ENCODE data around the gene PADI1. TPM values are rescaled to one million over a fixed set of nuclear protein-coding genes. Genes with fewer than 3 reads are reported as not detected.

PADI1 gene
- total RNA-seq, 1 donor from 2014 or later, result 0.70 TPM

- no peak for TF ChIP-seq CTCF (IDR thresholded peaks at IDR 0.05)
- no peak for DNase-seq (ENCODE audit: low spot score)
- H3K27me3 Mint-ChIP-seq (ENCODE audit: low read depth), result no peaks in the 10 kb centered on the region
- peaks cover 19% of the 10 kb centered on the region for H3K4me1 Mint-ChIP-seq (ENCODE audit: low read depth)
- no peaks in the 10 kb centered on the region for H3K36me3 Mint-ChIP-seq (ENCODE audit: low read depth)
- H3K27ac Mint-ChIP-seq (ENCODE audit: unreplicated experiment), result no peak overlapping the region
- no peaks in the 10 kb centered on the region for H3K9me3 Mint-ChIP-seq (ENCODE audit: low read depth)
- H3K4me3 Mint-ChIP-seq (ENCODE audit: unreplicated experiment), result no peak overlapping the region
Observed at GRCh38 chr1:17243274-17243673, 38.3 kb downstream of the PADI1 start.

DNA sequence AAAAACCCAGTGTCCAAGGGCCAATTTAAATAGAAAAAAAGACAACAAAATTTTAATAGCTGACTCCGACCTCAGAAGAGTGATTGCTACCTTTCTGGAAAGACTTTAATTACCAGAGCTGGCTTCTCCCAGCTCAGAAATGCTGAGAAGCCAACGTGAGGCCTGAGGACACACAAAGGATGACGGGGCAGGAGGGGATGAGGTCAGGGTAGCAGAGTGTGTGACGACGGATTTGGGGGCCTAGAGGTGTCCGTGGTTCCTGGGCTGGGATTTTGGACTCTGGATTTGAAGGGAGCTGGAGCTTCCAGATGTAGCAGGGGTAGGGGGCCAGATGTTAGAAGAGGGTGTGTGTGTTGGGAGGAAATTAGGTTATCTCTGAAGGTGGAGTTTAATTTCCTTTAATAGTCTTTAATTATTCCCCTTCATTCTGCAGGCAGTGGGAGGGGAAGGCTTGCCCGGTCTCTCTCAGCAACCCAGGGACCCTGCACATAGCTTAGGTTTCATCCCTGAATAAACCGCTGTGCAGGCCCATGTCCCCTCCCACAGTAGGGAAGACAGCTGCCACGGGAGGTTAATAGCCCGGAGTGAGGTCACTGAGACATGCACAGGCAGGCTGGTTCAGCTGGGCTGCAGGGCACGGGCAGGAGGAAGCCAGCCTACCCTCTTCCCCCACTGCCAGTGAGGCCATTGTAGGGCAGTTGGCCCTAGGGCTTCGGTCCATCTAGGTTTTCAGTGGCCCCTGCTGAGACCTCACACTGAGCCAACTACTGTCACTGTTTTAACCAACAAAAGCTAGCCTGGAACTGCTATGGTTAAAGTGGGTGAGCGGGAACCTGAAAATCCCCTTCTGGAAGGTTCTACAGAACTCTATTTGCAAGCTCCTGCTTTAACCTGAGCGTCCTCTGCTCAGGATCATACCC, 40.2 kb downstream of the PADI1 start:
- Mint-ChIP-seq H3K4me1 (ENCODE audit: low read depth) (peaks cover 19% of the 10 kb centered on the region), H3K27me3 (ENCODE audit: low read depth) (no peaks in the 10 kb centered on the region), H3K4me3 (ENCODE audit: unreplicated experiment) (no peak overlapping the region), H3K36me3 (ENCODE audit: low read depth) (no peaks in the 10 kb centered on the region), H3K27ac (ENCODE audit: unreplicated experiment) (no peak overlapping the region), H3K9me3 (ENCODE audit: low read depth) (no peaks in the 10 kb centered on the region)
- TF ChIP-seq CTCF (IDR thresholded peaks at IDR 0.05), result no peak
- no peak for DNase-seq (ENCODE audit: low spot score)

- Mint-ChIP-seq H3K4me3 (ENCODE audit: unreplicated experiment) (no peak overlapping the region), H3K4me1 (ENCODE audit: low read depth) (peaks cover 20% of the 10 kb centered on the region), H3K36me3 (ENCODE audit: low read depth) (no peaks in the 10 kb centered on the region), H3K27ac (ENCODE audit: unreplicated experiment) (no peak overlapping the region), H3K27me3 (ENCODE audit: low read depth) (no peaks in the 10 kb centered on the region), H3K9me3 (ENCODE audit: low read depth) (no peaks in the 10 kb centered on the region)
- no peak for TF ChIP-seq CTCF (IDR thresholded peaks at IDR 0.05)
- DNase-seq (ENCODE audit: low spot score), result no peak
Observed at GRCh38 chr1:17245816-17246325, 40.9 kb downstream of the PADI1 start.

DNA sequence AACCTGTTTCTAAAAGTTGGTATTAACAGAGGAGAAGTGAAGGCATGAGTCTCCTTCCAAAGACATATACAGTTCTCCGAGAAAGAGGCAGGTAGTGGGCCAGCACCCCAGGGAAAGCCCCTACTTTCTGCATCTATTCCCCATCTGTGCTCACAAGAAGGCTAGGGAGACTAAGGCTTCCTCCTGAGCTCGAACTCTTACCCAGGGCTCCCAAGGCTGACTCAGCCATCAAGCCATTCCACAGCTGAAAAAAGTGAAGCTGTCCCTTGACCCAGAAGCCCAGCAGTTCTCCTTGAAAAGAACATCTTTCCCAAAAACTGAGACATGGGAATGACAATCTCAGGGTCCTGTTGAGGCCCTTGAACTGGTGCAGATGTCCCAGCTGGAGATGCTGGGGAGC, 42.0 kb downstream of the PADI1 start:
- no peak for DNase-seq (ENCODE audit: low spot score)
- no peak overlapping the region for H3K27ac Mint-ChIP-seq (ENCODE audit: unreplicated experiment)
- no peak for TF ChIP-seq CTCF (IDR thresholded peaks at IDR 0.05)
- no peaks in the 10 kb centered on the region for H3K9me3 Mint-ChIP-seq (ENCODE audit: low read depth)
- H3K36me3 Mint-ChIP-seq (ENCODE audit: low read depth), result no peaks in the 10 kb centered on the region
- no peaks in the 10 kb centered on the region for H3K27me3 Mint-ChIP-seq (ENCODE audit: low read depth)
- H3K4me3 Mint-ChIP-seq (ENCODE audit: unreplicated experiment), result no peak overlapping the region
- H3K4me1 Mint-ChIP-seq (ENCODE audit: low read depth), result peaks cover 24% of the 10 kb centered on the region

GRCh38 chr1:17248781-17249180, 43.9 kb downstream of the PADI1 start, which contains the start of gene PADI3:
PADI3 (plus strand) TSS chr1:17249098; CDS start chr1:17249138, 40 bp downstream.
- Mint-ChIP-seq H3K9me3 (ENCODE audit: low read depth) (no peaks in the 10 kb centered on the region), H3K4me3 (ENCODE audit: unreplicated experiment) (no peak within 1 kb of the TSS), H3K36me3 (ENCODE audit: low read depth) (no peaks in the 10 kb centered on the region), H3K27me3 (ENCODE audit: low read depth) (no peaks in the 10 kb centered on the region), H3K4me1 (ENCODE audit: low read depth) (peaks cover 24% of the 10 kb centered on the region), H3K27ac (ENCODE audit: unreplicated experiment) (no peak within 1 kb of the TSS)
- no peak for DNase-seq (ENCODE audit: low spot score)
- no peak for TF ChIP-seq CTCF (IDR thresholded peaks at IDR 0.05)

Measured in chondrocyte (in vitro differentiated cells).